Activated effector memory CD4-positive, alpha-beta T cell treated with Interleukin-2 at 50 U/mL for 16 hours (primary cell): ENCODE measurements around the gene ETV6.

Experiments used
- DNase-seq: peaks from one replicate; pipeline ENCODE4 v3.0.0-alpha.2; 2020

The ETV6 gene

GRCh38 chr12:11722071-11722470 lies 72.6 kb downstream of the ETV6 start:
- DNase-seq: no peak

DNA sequence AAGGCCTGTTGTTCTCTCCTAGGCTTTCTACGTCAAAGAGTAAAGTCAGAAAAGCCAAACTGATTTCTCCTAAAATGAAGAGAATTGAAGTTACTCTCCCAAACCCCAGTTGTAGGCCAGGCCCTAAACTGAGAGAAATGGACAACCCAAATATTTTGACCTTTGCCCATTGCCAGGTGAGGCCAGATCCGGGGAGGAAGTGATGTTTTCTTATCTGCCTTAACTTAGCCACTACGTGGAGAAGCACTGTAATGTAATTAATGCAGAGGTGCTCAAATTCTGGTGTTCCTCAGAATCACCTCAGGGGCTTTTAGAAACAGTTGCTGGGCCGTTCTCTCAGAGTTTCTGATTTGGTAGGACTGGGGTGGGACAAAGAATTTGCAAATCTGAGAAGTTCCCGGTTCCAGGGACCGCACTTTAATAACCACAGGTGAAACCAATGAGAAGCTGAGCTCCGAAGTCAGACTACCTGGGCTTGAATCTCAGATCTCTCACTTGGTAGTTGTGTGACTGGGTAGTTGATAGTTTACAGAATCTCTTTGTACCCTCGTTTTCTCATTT lies 73.2 kb downstream of the ETV6 start:
- no peak for DNase-seq

- DNase-seq: no peak
Observed at GRCh38 chr12:11723993-11724392, 74.5 kb downstream of the ETV6 start.

DNA sequence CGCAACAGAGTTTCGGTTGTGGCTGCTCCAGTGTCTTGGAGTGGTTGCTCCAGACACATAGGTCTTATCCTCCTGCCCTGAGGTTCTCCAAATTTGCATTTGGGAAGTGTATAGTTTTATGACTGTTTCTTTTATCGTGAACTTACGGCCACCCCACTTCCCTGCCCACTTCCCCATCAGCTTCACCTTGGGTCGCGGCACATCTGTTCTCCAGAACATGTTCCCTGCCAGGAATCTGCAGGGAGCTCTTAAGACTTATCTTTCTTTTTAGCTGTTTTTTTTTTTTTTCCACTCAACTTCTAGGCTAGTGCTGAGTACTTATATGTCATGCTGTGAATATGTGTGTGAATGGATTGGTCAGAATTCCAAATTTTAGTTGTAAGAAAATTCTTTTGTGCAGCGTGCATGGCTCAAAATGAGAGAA lies 75.4 kb downstream of the ETV6 start:
- DNase-seq: no peak

GRCh38 chr12:11725686-11726085 lies 76.2 kb downstream of the ETV6 start:
- no peak for DNase-seq

- DNase-seq: no peak
Observed at GRCh38 chr12:11726659-11727058, 77.2 kb downstream of the ETV6 start.

GRCh38 chr12:11727133-11727664 lies 77.7 kb downstream of the ETV6 start:
- DNase-seq: peak; percentile 26

DNA sequence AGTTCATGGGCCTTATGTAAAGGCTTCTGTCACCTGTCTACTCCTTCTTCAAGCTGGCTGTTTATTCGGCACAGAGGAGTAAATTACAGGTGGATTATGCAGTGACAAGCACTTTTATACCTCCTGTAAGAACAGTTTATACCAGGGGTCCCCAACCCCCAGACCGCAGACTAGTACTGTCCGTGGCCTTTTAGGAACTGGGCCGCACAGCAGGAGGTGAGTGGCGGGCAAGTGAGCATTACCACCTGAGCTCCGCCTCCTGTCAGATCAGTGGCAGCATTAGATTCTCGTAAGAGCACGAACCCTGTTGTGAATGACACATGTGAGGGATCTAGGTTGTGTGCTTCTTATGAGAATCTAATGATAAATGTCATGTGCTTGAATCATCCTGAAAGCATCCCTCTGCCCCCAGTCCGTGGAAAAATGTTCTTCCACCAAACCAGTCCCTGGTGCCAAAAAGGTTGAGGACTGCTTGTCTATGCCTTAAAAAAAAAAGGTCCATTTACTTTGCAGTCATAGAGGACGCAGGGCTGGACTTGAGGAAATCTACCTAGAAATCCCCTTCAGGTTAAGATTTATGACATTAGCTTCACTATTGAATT lies 78.8 kb downstream of the ETV6 start:
- no peak for DNase-seq

DNA sequence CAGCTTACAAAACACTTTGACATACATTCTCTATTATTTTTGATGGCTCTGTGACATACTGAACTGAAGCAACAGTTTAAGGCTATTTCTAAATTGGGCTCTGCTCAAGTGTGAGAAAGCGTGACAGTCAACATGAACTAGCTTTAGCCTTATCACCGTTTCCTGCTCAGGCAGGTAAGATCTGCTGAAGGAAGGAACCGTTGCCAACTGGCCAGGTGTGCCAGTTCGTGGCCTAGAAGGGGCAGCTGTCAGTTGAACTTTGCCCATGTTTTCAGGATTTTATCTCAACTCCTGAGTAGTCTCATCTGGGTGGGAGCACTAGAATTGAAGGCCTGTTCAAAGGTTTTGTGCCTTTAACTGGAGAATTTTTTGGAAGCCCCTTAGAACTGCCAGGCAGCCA lies 79.5 kb downstream of the ETV6 start:
- no peak for DNase-seq

- no peak for DNase-seq
Observed at GRCh38 chr12:11729439-11730150, 80.1 kb downstream of the ETV6 start.

DNA sequence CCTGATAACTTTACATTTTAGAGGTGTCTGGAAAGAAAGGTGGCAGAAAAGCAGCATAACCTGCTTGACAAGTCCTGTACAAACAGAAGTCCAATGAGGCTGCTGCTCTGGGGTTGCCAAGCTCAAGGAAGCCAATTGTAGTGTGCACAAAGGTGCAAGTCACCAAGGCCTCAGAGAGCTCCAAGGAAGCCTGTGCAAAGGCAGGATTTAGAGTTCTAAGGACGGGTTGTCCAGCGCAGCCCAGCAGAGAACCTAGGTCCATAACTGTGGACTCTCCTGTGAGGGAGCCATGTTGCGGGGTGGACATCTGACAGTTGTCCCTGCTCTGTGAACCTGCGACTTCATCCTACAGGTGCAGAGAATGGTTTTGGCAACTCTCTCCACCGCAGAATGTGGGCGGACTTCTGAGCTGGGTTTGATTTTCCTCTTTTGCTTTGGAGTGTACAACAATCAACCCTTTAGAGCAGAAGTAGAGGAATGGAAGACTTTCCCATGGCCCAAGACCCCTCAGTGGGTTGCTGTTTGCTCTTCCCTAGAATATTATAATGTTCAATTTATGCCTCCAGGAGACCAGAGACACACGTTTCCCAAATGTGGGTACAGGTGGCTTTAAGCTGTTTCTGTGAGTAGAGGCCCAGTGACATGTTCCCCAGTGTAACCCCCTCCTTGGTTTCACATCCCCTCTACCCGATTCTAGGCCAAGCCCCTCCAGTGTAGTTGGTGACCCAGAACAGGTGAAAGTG lies 81.0 kb downstream of the ETV6 start:
- DNase-seq: no peak

DNA sequence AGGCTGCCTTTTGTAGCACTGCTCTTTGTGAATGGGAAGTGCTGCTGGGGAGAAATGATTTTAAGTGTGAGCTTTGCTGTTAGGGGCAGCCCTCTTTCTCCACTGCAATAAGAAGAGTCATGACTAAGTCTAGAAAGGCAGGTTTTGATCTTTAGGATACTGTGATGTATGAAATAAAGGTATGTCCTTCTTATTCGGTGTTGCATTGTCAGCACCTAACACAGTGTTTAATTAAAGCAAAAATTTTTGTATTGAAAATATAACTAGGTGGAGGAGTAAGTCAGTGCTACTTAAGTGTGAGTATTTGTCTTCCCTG lies 81.5 kb downstream of the ETV6 start:
- no peak for DNase-seq

DNA sequence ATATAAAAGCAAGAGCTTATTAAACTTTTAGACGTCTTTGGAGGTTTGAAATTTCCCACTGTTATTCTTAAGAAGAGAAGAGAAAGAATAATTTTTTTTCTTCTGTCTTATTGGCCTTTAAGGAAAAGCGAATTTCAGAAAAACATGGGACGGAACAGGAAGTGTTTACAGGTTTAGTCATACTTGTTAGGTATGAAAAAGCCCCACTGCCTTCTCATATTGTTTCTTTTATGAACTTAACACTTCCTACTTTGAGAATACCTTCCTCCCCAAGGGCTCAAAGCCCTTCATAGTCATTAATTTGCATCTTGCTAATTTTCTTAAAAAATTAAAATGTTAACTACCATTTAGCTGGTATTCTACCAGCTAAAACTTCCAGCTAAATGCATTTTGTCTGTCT lies 82.0 kb downstream of the ETV6 start:
- no peak for DNase-seq

DNA sequence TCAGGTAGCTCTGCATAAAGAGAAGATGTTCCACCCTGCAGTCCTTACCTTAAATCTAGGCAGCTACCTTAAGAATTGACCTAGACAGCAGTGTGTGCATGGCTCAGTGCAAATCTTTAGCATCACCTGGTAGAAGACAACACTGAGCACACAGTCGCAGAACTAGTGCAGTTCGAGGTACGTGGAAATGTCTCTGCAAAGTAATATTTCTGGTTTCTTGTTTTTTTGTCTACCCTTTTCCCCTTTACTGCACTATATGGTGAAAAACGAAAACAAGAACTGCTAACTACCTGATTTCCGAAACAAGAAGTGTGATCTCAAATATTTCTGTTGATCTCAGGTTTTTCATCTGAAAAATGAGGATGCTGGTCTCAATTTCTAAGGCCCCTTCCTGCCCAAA lies 82.5 kb downstream of the ETV6 start:
- no peak for DNase-seq

DNA sequence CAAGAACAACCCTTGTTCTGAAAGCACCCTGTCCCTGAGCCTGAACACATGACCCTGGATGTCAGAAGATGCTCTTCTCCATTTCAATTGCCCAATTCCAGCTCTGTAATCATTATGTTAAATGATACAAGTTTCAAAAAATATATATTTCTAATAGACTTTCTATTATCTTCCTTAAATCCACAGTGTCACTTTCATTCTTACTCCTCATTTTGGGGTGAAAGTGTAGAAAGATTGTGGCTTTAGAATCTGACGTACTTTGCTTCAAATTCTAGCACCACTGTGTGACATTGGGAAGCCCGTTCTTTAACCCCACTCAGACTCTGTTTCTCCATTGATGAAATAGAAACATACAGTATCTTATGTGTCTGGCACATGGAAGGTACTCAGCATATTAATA lies 83.2 kb downstream of the ETV6 start:
- DNase-seq: no peak

GRCh38 chr12:11734580-11735180 lies 85.2 kb downstream of the ETV6 start:
- DNase-seq: no peak

DNA sequence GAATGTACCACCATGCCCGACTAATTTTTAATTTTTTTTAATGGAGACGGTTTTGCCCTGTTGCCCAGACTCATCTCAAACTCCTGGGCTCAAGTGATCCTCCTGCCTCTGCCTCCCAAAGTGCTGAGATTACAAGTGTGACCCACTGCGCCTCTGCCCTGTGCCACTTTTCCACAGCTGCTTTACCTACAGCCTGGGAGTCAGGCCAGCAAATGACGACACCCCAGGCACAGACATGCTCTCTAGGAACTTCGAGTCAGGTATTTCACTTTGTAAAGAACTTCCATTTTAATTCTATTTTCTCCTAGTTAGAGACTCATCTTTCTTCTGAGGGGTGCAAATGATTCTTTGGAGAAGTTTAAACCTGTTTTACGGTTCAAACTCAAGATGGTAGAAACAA lies 89.0 kb downstream of the ETV6 start:
- DNase-seq: no peak

GRCh38 chr12:11739980-11740577 lies 90.6 kb downstream of the ETV6 start:
- DNase-seq: no peak

- no peak for DNase-seq
Observed at GRCh38 chr12:11741434-11742092, 92.1 kb downstream of the ETV6 start.

DNA sequence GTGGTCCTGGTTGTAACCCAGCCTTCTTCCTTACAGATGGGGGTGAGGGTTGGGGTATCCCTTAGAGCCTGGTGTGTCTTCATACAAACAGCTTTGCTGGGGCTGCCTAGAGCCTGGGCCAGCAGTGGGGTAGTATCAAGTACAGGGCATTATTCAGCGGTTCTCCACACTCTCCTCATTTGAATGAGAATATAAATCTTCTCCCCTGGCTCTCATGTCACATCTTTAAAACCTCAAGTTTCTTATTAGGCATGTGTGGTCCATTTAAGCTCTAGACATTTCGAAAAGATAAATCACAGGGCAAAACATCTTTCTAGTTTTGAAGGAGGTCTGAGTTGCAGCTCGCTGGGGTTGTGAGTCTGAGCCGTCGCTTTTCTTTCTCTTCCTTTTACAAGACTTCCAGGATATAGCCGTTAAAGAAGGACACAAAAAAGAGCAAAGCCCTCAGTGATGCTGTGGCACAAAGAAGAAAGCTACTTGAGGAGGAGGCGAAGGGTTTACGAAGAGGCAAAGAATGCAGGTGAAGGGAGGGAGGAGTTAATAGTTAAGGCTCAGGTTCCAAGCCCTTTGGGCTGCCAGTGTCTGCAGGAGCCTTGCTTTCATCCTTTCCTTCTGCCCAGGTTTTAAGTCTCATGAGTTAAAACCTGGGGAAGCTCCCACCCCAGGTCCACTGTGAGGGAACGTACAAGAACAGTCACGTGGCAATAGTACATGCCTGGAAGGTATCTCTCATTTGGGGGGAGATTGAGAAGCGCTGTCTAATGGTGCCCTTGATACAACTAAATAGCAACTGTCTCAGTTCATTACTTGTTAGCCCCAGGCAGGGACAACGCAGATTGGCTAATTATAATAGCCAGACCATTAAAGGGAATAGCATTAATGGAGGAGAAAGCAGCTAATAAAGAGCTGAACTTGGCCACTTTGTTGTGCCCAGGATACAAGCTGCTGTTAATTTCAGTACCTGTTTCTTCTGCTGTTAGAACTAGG lies 94.2 kb downstream of the ETV6 start:
- DNase-seq: no peak

GRCh38 chr12:11744410-11744801 lies 94.9 kb downstream of the ETV6 start:
- DNase-seq: no peak
